GM04504 (cell line): ENCODE measurements around the gene CRP.
"Not testable (repeated sequence)": the region's sequence is repeated elsewhere in the genome, so short reads cannot be mapped to it uniquely, and the experiment has no call there.

ENCODE experiments used
- DNase-seq: peaks from one replicate; pipeline ENCODE4 v3.0.0-alpha.2; 2012; ENCODE audit warnings: low read depth

The CRP gene

DNA sequence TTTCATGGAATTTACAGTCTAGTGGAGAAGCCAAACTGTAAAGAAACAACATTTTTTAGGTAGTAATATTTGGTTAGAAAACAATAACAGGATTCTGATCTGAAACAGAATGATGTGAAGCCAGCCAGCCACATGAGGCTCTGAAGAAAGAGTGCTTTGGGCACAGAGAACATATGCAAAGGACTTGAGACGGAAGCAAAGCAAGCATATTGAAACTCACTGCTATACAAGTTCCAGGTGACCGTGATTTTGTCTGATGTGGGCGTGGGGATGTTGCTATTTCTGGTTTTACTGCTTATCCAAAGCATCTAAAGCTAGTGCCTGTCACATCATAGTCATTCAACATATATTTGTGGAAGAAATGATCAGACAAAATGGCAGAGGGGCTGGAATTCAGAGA lies 14.7 kb downstream of the CRP start:
- no peak for DNase-seq

DNA sequence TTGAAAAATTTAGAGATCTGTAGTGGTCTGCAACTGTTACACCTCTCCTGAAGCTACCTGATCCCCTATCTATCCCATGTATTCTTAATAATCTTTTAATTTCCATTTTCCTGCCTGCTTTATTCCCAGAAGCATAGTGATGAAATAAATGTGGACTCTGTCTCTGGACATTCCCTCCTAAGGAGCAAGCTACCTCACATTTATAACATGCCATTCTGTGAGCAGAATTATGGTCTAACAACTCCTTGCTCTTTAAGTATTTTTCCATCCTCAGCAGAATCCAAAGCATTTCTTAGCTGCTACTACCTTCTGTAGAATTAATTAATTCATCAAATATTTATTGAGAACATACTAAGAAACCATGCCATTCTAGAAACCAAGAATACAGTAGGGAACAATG lies 15.1 kb downstream of the CRP start:
- DNase-seq: no peak

DNA sequence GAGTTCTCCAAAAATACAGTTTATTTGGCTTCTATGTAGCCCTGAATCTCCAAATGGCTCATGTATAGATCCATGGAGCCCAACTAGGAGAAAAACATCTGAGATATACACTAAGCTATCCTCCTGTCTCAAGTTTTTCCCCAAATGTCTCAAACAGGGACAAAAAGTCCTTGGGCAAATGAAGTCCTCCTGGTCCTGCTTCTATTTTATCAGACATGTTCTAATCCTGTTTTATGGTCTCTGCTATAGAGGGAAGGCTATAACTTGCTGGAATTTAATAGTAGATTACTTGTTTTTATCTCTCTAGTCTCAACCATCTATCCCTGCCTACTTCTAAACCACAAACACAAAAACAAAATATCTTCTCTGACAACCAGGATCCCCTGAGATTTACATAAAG lies 26.9 kb downstream of the CRP start:
- no peak for DNase-seq

DNA sequence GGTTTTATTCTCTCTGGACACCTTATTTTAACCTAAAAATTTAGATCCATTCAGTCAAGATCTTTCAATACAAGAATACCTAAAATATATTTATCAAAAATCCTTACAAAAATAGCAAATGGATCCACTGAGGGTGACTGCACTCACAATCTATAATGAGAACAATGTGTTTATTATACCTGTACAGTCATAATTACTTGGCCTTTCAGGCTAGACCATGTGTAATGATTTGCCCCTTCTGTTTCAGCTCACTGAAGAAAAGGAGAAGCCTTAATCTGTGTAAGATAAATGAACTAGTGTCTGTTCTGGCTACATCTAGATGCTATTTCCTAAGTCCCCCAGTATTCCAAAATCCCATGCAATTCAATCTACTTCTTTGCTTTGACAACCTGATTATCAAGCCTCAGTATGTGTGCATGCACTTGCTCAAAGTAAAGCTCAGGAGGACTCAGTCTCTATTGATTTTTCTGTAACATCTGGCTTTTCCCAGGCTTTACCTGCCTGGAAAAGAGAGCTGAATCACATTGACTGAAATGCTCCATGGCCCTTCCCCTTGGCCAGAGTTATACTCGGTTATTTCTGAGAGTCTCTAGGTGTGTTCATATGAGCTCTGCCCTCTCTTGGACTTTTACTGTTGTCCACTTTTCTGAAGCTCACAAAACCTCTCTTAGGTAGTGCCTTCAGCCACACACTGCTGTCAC lies 27.6 kb downstream of the CRP start:
- no peak for DNase-seq

DNA sequence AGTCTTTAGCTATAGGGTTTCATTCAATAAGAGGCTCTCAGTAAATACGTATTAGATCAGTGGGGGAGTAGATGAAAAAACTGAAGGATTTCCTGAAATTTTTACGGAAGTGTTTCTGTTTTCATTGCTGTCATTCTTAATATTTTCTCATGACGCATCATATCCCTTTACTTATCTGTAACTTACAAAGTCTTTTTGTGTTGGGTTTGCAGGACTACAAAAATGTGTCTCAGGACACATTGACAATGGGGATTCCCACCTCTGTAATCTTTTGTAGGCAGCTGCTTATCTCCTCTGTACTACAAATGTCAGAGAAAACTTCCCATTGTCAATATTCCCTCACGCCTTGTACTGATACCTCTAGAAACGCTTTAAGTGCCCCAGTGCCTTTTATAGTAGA lies 35.5 kb downstream of the CRP start:
- no peak for DNase-seq

DNA sequence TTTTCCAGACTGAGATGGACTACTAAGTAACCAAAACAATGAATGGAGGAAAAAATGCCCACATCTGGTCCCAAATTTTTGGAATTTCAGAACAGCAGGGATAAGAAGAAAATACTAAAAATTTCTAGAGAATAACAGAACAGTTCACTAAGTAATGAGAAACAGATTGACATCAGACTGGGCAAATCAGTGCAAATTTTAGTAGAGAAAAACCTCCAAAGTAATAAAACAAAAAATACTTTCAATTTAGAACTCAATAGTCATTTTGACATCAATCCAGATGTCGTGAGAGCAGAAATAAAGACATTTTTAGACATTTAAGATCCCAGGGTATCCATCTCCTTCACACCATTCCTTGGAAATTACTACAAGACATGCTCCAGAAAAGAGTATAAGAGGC lies 39.3 kb downstream of the CRP start:
- DNase-seq: peak; percentile 24

DNA sequence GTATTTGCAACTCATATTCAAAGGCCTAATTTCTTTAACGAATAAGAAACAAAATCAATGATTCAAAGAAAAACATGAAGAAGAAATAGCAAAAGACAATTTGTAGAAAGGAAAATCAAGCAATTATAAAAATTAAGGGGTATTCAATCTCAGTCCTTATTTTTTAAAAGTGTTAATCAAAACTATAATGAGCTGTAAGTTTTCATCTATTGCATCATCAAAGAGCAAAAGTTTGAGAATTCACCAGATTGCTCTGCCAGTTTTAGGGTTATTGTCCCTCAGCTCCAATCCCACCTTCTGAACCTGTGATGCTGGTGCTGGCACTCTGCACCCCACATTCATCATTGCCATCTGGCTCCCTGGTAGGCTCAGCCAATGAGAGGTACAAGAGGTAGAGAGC lies 42.0 kb downstream of the CRP start:
- DNase-seq: not testable (repeated sequence)

DNA sequence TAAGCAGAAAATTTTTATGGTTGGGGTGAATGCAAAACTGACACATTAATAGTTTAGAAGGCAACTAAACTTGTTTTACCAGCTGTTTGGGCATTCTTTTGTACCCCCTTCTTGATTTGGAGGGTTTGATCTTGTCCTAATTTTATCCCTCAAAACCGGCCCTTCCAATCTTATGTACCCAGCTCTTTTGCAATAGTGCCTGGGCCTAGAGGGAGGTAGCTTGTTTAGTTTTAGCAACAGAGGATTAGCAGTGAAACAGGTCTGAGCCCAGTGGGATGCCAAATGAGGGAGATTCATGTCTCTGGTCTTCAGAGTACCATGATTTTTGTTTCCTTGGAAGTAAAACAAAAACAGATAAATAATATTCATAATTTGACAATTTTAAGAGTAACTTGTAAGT lies 45.1 kb downstream of the CRP start:
- no peak for DNase-seq

DNA sequence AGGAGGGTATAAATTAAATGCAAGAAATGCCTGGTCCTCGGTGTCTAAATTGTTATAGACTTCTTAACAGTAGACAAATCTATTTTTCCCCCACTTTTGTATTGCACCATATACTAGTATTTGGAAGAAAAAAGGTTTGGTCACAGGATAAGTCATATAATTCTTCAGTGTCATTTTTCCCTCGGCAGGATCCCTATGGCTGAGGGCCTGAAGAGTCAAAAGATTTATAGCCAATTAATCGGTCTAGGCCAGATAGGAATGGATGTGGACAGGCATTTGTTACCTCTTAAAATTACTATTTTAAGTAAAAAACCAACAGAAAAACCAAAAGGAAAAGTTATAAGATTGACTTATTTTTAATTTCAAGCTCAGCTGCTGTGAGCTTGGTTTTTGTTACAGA lies 45.6 kb downstream of the CRP start:
- DNase-seq: no peak

DNA sequence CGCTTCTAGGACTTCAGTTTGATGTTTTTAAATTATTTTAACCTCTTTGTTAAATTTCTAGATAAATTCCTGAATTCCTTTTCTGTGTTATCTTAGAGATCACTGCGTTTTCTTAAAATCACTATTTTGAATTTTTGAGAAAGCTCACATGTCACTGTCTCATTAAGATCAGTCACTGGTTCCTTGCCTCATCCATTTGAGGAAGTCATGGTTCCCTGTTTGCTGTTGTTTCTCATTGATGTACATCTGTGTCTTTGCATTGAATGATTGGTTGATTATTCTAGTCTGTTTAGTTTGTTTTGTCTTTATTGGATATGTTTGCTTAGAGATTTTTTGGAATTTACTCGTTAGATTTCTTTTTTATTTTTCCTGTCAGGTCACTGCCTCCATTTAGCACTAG lies 50.1 kb downstream of the CRP start:
- no peak for DNase-seq

DNA sequence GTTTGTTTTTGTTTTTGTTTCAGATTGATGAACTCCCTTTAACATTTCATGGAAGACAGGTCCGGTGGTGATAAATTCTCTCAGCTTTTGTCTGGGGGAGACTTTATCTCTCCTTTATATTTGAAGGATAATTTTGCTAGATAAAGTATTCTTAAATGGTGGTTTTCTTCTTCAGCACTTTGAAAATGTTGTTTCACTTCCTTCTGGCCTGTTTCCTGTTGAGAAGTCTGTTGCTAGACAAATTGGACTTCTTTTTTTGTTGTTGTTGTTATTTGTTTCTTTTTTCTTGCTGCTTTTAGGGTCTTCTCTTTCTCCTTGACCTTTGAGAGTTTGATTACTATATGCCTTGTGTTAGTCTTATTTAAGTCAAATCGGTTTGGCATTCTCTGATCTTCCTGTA lies 50.8 kb downstream of the CRP start:
- DNase-seq: no peak
